ENCODE data around the gene A2M. TPM values are rescaled to one million over a fixed set of nuclear protein-coding genes. Genes with fewer than 3 reads are reported as not detected.

The A2M gene
- total RNA-seq, 1 experiment from 2014 or later, result 1.9 TPM

DNA sequence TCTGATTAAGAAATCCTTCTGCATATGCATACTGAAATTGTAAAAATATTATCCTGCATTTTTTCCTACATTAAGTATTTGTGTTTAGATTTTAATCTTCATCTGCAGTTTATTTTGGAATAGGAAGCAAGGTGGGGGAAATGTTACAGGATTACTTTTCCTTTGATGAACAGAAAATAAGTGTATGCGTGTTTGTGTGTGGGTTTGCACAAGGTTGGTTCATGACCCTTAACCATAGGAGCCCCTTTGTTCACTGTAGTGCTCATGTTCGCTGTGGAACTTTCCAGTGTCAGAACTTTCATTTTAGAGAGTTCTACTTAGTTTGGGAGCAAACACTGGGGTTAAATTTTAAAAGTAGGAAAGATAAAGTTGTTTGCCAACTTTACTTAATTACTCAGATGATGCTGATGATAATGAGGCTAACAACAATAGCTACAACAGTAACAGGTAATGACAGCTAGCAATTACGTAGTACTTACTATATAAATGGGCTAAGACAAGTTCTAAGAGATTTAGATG lies 6.4 kb upstream of the A2M start (continued):
- TF ChIP-seq, protein P1, sequence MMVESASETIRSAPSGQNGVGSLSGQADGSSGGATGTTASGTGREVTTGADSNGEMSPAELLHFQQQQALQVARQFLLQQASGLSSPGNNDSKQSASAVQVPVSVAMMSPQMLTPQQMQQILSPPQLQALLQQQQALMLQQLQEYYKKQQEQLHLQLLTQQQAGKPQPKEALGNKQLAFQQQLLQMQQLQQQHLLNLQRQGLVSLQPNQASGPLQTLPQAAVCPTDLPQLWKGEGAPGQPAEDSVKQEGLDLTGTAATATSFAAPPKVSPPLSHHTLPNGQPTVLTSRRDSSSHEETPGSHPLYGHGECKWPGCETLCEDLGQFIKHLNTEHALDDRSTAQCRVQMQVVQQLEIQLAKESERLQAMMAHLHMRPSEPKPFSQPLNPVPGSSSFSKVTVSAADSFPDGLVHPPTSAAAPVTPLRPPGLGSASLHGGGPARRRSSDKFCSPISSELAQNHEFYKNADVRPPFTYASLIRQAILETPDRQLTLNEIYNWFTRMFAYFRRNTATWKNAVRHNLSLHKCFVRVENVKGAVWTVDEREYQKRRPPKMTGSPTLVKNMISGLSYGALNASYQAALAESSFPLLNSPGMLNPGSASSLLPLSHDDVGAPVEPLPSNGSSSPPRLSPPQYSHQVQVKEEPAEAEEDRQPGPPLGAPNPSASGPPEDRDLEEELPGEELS (CRISPR knock-in tag; IDR thresholded peaks at IDR 0.05), result no peak
- peak; percentile 64; the same call in 1 of the 2 replicates for TF ChIP-seq GABPB1 (CRISPR knock-in tag; IDR thresholded peaks at IDR 0.05)
- TF ChIP-seq, protein P2, sequence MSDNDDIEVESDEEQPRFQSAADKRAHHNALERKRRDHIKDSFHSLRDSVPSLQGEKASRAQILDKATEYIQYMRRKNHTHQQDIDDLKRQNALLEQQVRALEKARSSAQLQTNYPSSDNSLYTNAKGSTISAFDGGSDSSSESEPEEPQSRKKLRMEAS (CRISPR knock-in tag; IDR thresholded peaks at IDR 0.05), result no peak

DNA sequence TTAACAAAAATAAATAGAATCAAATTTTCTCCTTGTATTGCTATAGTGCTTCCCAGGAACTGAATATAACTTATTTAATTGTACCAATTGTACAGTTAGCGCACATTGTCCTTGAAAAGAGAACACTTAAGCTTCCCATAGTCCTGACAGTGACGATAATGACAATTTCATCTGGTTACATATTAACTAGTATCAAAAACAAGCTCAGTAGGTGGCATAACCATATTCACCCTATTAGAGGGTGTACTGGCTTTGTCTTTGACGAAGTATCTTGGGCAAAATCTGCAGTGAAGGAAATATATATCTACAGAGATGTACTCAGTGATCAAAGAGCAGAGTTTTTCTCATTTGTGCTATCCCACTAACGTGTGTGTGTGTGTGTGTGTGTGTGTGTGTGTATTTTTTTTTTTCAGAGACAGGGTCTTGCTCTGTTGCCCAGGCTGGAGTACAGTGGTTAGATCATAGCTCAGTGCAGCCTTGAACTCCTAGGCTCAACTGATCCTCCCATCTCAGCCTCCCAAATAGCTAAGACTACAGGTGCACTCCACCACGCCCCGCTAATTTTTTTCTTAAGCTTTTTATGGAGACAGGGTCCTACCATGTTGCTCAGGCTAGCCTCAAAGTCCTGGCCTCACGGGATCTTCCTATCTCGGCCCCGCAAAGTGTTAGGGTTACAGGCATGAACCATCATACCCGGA lies 4.9 kb upstream of the A2M start:
- ChIA-PET CTCF (no interaction called here), POLR2A (no interaction called here)
- H3K4me3 Mint-ChIP-seq, result no peak overlapping the region
- H3K4me1 Mint-ChIP-seq, result peaks cover 15% of the 10 kb centered on the region
- ATAC-seq, result no peak
- H3K9me3 Mint-ChIP-seq, result no peaks in the 10 kb centered on the region
- H3K27me3 Mint-ChIP-seq (ENCODE audit: low read depth), result no peaks in the 10 kb centered on the region
- no peaks in the 10 kb centered on the region for H3K36me3 Mint-ChIP-seq
- no peak for DNase-seq (ENCODE audit: low spot score)
- H3K27ac Mint-ChIP-seq, result no peak overlapping the region
- TF ChIP-seq NFYB (CRISPR knock-in tag; conservative IDR thresholded peaks at IDR 0.05; ENCODE audit: low read depth) (no peak), OVOL2 (CRISPR knock-in tag; IDR thresholded peaks at IDR 0.05; ENCODE audit: borderline replicate concordance) (no peak), ETV6 (CRISPR knock-in tag; IDR thresholded peaks at IDR 0.05) (no peak), MYBL2 (CRISPR knock-in tag; IDR thresholded peaks at IDR 0.05) (no peak), GRHL2 (CRISPR knock-in tag; IDR thresholded peaks at IDR 0.05; ENCODE audit: insufficient replicate concordance, severe bottlenecking) (no peak), GABPB1 (CRISPR knock-in tag; IDR thresholded peaks at IDR 0.05) (no peak)
- TF ChIP-seq, protein P3, sequence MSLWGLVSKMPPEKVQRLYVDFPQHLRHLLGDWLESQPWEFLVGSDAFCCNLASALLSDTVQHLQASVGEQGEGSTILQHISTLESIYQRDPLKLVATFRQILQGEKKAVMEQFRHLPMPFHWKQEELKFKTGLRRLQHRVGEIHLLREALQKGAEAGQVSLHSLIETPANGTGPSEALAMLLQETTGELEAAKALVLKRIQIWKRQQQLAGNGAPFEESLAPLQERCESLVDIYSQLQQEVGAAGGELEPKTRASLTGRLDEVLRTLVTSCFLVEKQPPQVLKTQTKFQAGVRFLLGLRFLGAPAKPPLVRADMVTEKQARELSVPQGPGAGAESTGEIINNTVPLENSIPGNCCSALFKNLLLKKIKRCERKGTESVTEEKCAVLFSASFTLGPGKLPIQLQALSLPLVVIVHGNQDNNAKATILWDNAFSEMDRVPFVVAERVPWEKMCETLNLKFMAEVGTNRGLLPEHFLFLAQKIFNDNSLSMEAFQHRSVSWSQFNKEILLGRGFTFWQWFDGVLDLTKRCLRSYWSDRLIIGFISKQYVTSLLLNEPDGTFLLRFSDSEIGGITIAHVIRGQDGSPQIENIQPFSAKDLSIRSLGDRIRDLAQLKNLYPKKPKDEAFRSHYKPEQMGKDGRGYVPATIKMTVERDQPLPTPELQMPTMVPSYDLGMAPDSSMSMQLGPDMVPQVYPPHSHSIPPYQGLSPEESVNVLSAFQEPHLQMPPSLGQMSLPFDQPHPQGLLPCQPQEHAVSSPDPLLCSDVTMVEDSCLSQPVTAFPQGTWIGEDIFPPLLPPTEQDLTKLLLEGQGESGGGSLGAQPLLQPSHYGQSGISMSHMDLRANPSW (CRISPR knock-in tag; conservative IDR thresholded peaks at IDR 0.05; ENCODE audit: low read depth), result no peak

DNA sequence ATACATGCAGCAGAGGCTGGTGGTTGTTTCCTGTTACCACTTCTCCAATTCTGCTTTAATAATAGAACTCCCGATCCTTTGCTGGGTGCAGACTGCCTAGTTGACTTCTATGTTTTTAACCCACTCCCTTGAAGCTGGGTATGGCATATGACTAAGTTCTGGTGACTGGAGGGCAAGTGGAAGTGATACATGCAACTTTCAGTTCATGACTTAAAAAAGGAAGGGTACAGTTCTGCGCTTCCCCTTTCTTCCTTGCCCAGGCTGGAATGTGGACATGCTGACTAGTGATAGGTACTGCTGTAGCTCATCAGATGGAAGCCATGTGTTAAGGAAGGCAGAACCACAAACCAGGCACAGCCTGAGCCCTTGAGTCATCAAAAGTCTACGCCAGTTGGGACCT lies 2.4 kb upstream of the A2M start:
- Mint-ChIP-seq H3K4me3 (no peak overlapping the region), H3K4me1 (peaks cover 17% of the 10 kb centered on the region), H3K27me3 (ENCODE audit: low read depth) (no peaks in the 10 kb centered on the region), H3K9me3 (no peaks in the 10 kb centered on the region), H3K27ac (no peak overlapping the region), H3K36me3 (no peaks in the 10 kb centered on the region)
- DNase-seq (ENCODE audit: low spot score) (no peak), ATAC-seq (no peak)
- CTCF ChIA-PET, result interaction anchor here (1.3 to 1.6 kb wide), 2 partner anchors 10 to 17 kb away, joined by 3 to 4 read pairs; no protein-coding TSS in a partner anchor
- no peak for TF ChIP-seq SMAD3 (CRISPR knock-in tag; IDR thresholded peaks at IDR 0.05; ENCODE audit: borderline replicate concordance)
- TF ChIP-seq, protein P4, sequence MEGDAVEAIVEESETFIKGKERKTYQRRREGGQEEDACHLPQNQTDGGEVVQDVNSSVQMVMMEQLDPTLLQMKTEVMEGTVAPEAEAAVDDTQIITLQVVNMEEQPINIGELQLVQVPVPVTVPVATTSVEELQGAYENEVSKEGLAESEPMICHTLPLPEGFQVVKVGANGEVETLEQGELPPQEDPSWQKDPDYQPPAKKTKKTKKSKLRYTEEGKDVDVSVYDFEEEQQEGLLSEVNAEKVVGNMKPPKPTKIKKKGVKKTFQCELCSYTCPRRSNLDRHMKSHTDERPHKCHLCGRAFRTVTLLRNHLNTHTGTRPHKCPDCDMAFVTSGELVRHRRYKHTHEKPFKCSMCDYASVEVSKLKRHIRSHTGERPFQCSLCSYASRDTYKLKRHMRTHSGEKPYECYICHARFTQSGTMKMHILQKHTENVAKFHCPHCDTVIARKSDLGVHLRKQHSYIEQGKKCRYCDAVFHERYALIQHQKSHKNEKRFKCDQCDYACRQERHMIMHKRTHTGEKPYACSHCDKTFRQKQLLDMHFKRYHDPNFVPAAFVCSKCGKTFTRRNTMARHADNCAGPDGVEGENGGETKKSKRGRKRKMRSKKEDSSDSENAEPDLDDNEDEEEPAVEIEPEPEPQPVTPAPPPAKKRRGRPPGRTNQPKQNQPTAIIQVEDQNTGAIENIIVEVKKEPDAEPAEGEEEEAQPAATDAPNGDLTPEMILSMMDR (IDR thresholded peaks at IDR 0.05), result no peak
- TF ChIP-seq, protein P5, sequence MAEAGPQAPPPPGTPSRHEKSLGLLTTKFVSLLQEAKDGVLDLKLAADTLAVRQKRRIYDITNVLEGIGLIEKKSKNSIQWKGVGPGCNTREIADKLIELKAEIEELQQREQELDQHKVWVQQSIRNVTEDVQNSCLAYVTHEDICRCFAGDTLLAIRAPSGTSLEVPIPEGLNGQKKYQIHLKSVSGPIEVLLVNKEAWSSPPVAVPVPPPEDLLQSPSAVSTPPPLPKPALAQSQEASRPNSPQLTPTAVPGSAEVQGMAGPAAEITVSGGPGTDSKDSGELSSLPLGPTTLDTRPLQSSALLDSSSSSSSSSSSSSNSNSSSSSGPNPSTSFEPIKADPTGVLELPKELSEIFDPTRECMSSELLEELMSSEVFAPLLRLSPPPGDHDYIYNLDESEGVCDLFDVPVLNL (CRISPR knock-in tag; IDR thresholded peaks at IDR 0.05; ENCODE audit: borderline replicate concordance, low read depth), result no peak
- POLR2A ChIA-PET, result no interaction called here

Measured in WTC11 (cell line).